ENCODE measurements around the gene ADRA2B.

- TF ChIP-seq CTCF (conservative IDR thresholded peaks at IDR 0.05) = no peak
- no peak for TF ChIP-seq ZFX (IDR thresholded peaks at IDR 0.05)
These were observed 42.9 kb upstream of the ADRA2B start for GRCh38 chr2:96159084-96159830.

Data from C4-2B (cell line).